Stimulated activated CD8-positive, alpha-beta memory T cell treated with anti-CD3 and anti-CD28 coated beads, Interleukin-15, amount 100 ng/mL, for 24 hours (primary cell): Measurements from ENCODE around the gene ARHGEF4.

ENCODE experiments used
- DNase-seq: peaks from one replicate; pipeline ENCODE4 v3.0.0-alpha.2; 2020; ENCODE audit warnings: low read depth

The ARHGEF4 gene

GRCh38 chr2:131016826-131017741, 180.4 kb downstream of the ARHGEF4 start:
- DNase-seq = no peak

GRCh38 chr2:131022731-131023130, 186.0 kb downstream of the ARHGEF4 start:
- no peak for DNase-seq

- DNase-seq = no peak
Observed at GRCh38 chr2:131023758-131024157, 187.0 kb downstream of the ARHGEF4 start.

- no peak for DNase-seq
Observed at GRCh38 chr2:131026919-131027318, 190.2 kb downstream of the ARHGEF4 start.

- no peak for DNase-seq
Observed at GRCh38 chr2:131027566-131028528, 191.1 kb downstream of the ARHGEF4 start.

- DNase-seq = no peak
Observed at GRCh38 chr2:131029812-131030211, 193.1 kb downstream of the ARHGEF4 start.

GRCh38 chr2:131030478-131030971, 193.8 kb downstream of the ARHGEF4 start:
- DNase-seq = no peak

- no peak for DNase-seq
Observed at GRCh38 chr2:131031431-131031841, 194.7 kb downstream of the ARHGEF4 start.

- no peak for DNase-seq
Observed at GRCh38 chr2:131031875-131032274, 195.2 kb downstream of the ARHGEF4 start.

GRCh38 chr2:131032393-131032836, 195.7 kb downstream of the ARHGEF4 start:
- DNase-seq = no peak

- DNase-seq = no peak
Observed at GRCh38 chr2:131033786-131034121, 197.0 kb downstream of the ARHGEF4 start.

GRCh38 chr2:131034122-131035051, 197.7 kb downstream of the ARHGEF4 start:
- no peak for DNase-seq

- no peak for DNase-seq
Observed at GRCh38 chr2:131035112-131035825, 198.6 kb downstream of the ARHGEF4 start.

- no peak for DNase-seq
Observed at GRCh38 chr2:131035826-131036231, 199.1 kb downstream of the ARHGEF4 start.

GRCh38 chr2:131036269-131036668, 199.6 kb downstream of the ARHGEF4 start:
- DNase-seq = no peak

- DNase-seq = no peak
Observed at GRCh38 chr2:131036696-131037397, 200.1 kb downstream of the ARHGEF4 start.

- DNase-seq = no peak
Observed at GRCh38 chr2:131037398-131038257, 200.9 kb downstream of the ARHGEF4 start.

- no peak for DNase-seq
Observed at GRCh38 chr2:131038258-131039100, 201.8 kb downstream of the ARHGEF4 start.
